ENCODE results near the gene GPR34. TPM values are rescaled to one million over a fixed set of nuclear protein-coding genes. Genes with fewer than 3 reads are reported as not detected.

Gene GPR34
- polyA plus RNA-seq, 1 donor from 2014 or later: not detected

DNA sequence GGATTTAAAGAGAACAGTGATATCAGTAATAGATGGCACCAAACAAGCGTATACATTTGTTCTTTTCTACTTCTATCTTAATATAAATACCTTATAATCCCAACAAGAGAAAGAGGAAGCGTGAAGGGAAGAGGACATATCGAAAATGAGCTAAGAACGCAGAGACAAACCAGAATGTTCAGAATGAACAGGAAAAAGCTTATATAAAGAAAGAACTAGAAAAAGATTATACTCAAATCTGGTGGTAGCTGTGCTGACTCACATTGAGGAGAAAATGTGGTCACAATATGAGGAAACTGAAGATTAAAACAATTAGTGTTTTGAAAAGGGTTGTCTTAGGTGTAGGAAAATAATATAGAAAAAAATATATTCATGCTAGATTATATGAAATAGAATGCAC is 2.0 kb upstream of the GPR34 start:
- H3K36me3 ChIP-seq (ENCODE audit: insufficient read depth, low read length): no peaks in the 10 kb centered on the region
- no peaks in the 10 kb centered on the region for H3K27me3 ChIP-seq (ENCODE audit: insufficient read depth, low read depth, low read length)
- no peaks in the 10 kb centered on the region for H3K9me2 ChIP-seq (ENCODE audit: insufficient read depth, low read length)
- no peaks in the 10 kb centered on the region for H4K20me1 ChIP-seq (ENCODE audit: insufficient read depth)
- H3F3A ChIP-seq (ENCODE audit: insufficient read depth, low read length, poor library complexity, severe bottlenecking): no peaks in the 10 kb centered on the region
- H3K9ac ChIP-seq (ENCODE audit: low read length): no peak overlapping the region
- no peak overlapping the region for H3K27ac ChIP-seq (ENCODE audit: low read length)
- TF ChIP-seq POLR2AphosphoS5 (IDR thresholded peaks at IDR 0.05) (no peak), RAD21 (conservative IDR thresholded peaks at IDR 0.05) (no peak), SMC3 (conservative IDR thresholded peaks at IDR 0.05; ENCODE audit: poor library complexity) (no peak), EP300 (conservative IDR thresholded peaks at IDR 0.05; ENCODE audit: poor library complexity, severe bottlenecking) (no peak), MXI1 (conservative IDR thresholded peaks at IDR 0.05; ENCODE audit: poor library complexity, severe bottlenecking) (no peak), EZH2 (IDR thresholded peaks at IDR 0.05; ENCODE audit: borderline replicate concordance, insufficient read depth, low read length, poor library complexity, severe bottlenecking) (no peak), TAF1 (IDR thresholded peaks at IDR 0.05; ENCODE audit: low read depth) (no peak)
- TF ChIP-seq, protein P1, sequence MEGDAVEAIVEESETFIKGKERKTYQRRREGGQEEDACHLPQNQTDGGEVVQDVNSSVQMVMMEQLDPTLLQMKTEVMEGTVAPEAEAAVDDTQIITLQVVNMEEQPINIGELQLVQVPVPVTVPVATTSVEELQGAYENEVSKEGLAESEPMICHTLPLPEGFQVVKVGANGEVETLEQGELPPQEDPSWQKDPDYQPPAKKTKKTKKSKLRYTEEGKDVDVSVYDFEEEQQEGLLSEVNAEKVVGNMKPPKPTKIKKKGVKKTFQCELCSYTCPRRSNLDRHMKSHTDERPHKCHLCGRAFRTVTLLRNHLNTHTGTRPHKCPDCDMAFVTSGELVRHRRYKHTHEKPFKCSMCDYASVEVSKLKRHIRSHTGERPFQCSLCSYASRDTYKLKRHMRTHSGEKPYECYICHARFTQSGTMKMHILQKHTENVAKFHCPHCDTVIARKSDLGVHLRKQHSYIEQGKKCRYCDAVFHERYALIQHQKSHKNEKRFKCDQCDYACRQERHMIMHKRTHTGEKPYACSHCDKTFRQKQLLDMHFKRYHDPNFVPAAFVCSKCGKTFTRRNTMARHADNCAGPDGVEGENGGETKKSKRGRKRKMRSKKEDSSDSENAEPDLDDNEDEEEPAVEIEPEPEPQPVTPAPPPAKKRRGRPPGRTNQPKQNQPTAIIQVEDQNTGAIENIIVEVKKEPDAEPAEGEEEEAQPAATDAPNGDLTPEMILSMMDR (IDR thresholded peaks at IDR 0.05; ENCODE audit: poor library complexity, severe bottlenecking): no peak
- TF ChIP-seq, protein P2, sequence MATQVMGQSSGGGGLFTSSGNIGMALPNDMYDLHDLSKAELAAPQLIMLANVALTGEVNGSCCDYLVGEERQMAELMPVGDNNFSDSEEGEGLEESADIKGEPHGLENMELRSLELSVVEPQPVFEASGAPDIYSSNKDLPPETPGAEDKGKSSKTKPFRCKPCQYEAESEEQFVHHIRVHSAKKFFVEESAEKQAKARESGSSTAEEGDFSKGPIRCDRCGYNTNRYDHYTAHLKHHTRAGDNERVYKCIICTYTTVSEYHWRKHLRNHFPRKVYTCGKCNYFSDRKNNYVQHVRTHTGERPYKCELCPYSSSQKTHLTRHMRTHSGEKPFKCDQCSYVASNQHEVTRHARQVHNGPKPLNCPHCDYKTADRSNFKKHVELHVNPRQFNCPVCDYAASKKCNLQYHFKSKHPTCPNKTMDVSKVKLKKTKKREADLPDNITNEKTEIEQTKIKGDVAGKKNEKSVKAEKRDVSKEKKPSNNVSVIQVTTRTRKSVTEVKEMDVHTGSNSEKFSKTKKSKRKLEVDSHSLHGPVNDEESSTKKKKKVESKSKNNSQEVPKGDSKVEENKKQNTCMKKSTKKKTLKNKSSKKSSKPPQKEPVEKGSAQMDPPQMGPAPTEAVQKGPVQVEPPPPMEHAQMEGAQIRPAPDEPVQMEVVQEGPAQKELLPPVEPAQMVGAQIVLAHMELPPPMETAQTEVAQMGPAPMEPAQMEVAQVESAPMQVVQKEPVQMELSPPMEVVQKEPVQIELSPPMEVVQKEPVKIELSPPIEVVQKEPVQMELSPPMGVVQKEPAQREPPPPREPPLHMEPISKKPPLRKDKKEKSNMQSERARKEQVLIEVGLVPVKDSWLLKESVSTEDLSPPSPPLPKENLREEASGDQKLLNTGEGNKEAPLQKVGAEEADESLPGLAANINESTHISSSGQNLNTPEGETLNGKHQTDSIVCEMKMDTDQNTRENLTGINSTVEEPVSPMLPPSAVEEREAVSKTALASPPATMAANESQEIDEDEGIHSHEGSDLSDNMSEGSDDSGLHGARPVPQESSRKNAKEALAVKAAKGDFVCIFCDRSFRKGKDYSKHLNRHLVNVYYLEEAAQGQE (IDR thresholded peaks at IDR 0.05; ENCODE audit: borderline replicate concordance): no peak
- no peak overlapping the region for H2AFZ ChIP-seq (ENCODE audit: low read depth, low read length)
- H3K9me3 ChIP-seq (ENCODE audit: low read length): no peaks in the 10 kb centered on the region
- no peak overlapping the region for H3K4me3 ChIP-seq (ENCODE audit: low read length)
- no peak overlapping the region for H3K4me2 ChIP-seq (ENCODE audit: low read length)
- no peaks in the 10 kb centered on the region for H3K79me2 ChIP-seq (replicated peaks; ENCODE audit: insufficient read depth, low read length)

DNA sequence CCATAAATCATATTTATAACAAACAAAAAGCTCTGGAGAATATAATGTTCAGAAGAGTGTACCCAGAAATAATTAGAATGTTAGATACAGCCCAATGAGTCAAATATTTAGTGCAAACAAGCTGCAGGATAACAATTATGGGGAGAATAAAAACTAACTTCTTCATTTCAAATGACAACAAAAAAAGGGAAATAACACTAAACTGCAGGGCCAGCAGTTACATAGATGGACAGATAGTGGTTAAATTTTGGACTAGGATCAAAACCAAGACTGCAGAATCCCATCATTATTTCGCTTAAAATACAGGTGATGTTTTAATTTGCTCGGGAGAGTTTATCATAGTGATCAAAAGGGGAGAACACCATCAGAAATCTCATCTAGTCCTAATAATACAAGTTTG is 617 bp upstream of the GPR34 start:
- Histone ChIP-seq H3K27ac (ENCODE audit: low read length) (no peak overlapping the region), H3K27me3 (ENCODE audit: insufficient read depth, low read depth, low read length) (no peaks in the 10 kb centered on the region), H4K20me1 (ENCODE audit: insufficient read depth) (no peaks in the 10 kb centered on the region), H2AFZ (ENCODE audit: low read depth, low read length) (no peak overlapping the region), H3K9me2 (ENCODE audit: insufficient read depth, low read length) (no peaks in the 10 kb centered on the region), H3K9me3 (ENCODE audit: low read length) (no peaks in the 10 kb centered on the region), H3K4me3 (ENCODE audit: low read length) (no peak overlapping the region), H3K4me2 (ENCODE audit: low read length) (no peak overlapping the region), H3K79me2 (replicated peaks; ENCODE audit: insufficient read depth, low read length) (no peaks in the 10 kb centered on the region), H3K36me3 (ENCODE audit: insufficient read depth, low read length) (no peaks in the 10 kb centered on the region), H3K9ac (ENCODE audit: low read length) (no peak overlapping the region), H3F3A (ENCODE audit: insufficient read depth, low read length, poor library complexity, severe bottlenecking) (no peaks in the 10 kb centered on the region)
- TF ChIP-seq EZH2 (IDR thresholded peaks at IDR 0.05; ENCODE audit: borderline replicate concordance, insufficient read depth, low read length, poor library complexity, severe bottlenecking): no peak
- no peak for TF ChIP-seq RAD21 (conservative IDR thresholded peaks at IDR 0.05)
- TF ChIP-seq, protein P1 (IDR thresholded peaks at IDR 0.05; ENCODE audit: poor library complexity, severe bottlenecking): no peak
- TF ChIP-seq SMC3 (conservative IDR thresholded peaks at IDR 0.05; ENCODE audit: poor library complexity): no peak
- TF ChIP-seq POLR2AphosphoS5 (IDR thresholded peaks at IDR 0.05): no peak
- no peak for TF ChIP-seq MXI1 (conservative IDR thresholded peaks at IDR 0.05; ENCODE audit: poor library complexity, severe bottlenecking)
